HG03520 (cell line): ENCODE measurements around the gene RMRP.

Experiments used
- ATAC-seq: cut with Tn5 transposase; IDR thresholded peaks from one replicate; pipeline ENCODE4 v1.9.1; 2021; ENCODE audit warnings: mild to moderate bottlenecking, moderate library complexity; ENCODE audit not compliant: unreplicated experiment

Gene RMRP

DNA sequence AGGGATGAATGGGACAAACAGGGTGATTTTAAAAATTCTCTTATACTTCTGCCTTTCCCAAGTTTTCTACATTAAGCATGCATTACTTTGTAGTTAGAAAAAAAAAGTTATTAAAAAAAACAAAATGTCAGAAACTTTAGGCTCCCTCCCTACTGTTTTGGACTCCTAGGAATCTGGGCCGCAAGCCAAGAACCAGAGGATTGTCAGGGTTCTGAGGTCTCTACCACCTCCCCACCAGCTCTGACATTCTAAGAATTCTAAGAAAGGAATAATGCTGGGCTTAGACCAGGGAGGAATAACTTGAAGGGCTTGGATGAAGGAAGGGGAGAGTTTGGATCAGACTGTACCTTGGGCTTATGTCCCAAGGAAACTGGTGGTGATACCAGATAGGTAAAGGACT, 8.2 kb upstream of the RMRP start:
- ATAC-seq = no peak

DNA sequence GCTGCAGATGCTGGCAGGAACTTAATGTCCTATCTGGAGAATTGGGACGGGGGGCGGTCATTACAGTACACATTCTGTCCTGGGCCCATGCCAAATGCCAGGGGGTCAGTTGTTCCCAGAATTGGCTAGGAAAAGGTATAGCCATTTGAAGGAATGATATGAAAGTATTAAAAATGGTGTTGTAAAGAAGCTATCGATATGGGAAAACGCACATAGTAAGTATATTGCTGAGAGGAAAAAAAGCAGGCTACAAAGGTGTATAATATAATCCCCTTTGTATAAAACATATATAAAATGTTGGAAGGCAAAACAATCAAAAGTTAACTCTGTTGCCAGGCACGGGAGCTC, 7.6 kb upstream of the RMRP start:
- ATAC-seq = no peak

DNA sequence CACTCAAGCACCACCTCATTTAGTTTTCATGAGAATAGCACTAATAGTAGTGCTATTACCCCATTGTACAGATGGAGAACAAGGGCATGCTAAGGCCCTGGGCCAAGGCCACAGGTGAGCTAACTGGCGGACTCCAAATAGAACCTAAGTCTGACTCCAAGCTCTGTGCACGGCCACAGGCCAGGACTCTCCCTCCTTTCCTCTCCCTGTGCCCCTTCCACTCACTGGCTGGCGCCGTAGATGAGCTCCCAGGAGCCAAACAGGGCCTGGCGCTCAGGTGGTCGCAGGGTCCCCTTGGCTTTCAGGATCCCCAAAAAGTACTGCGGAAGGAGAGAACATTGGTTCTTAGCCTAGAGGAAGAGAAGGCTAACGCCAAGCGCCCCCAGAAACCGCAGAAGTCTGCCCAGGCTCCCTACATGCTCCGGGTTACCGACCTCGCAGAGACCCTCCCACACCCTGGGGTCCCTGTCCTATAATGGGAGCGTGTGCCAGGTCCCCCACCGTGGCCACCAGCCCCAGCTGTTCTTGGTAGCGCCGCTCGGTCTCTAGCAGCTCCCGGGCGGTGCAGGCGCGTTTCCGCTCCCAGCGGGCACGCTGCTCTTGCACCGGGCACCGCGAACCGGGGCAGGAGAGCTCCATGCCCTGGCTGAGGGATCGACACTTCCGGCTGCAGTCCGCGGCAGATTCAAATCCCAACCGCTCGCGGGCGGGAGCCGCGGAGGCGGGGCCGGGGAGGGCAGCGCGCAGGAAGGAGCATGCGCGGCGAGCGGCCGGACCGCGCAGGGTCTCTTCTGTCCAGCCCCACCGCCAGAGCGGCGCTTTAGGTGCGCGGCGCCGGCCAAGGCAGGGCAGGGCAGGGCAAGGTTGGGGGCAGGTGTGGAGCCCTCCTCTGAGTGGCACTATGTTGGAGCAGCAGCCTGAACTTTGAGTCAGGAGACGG, 7.0 kb upstream of the RMRP start, which contains the start of gene ARHGEF39:
Gene ARHGEF39, minus strand, starts transcription at position 665 of the 940 bp plus-strand sequence. Its CDS starts 26 bp downstream, at position 639.
- ATAC-seq = no peak

DNA sequence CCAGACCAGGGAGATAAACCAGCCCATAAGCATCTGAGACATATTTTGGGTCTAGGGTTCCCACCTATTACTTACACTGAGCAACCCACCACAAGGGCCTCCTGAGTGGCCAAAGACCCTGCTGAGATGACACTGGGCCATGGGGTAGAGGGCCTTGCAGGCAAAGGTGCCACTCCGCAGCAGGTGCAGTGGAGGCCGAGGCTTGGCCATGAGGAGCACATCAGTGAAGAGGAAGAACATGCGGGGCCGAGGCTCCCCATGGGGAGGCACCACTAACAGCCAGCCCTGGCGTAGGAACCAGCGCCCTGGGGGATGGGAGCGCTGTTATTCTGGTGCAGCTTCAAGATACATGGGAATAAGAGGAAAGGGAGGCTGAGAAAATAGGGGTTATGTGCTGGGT, 4.6 kb upstream of the RMRP start:
- ATAC-seq = no peak

DNA sequence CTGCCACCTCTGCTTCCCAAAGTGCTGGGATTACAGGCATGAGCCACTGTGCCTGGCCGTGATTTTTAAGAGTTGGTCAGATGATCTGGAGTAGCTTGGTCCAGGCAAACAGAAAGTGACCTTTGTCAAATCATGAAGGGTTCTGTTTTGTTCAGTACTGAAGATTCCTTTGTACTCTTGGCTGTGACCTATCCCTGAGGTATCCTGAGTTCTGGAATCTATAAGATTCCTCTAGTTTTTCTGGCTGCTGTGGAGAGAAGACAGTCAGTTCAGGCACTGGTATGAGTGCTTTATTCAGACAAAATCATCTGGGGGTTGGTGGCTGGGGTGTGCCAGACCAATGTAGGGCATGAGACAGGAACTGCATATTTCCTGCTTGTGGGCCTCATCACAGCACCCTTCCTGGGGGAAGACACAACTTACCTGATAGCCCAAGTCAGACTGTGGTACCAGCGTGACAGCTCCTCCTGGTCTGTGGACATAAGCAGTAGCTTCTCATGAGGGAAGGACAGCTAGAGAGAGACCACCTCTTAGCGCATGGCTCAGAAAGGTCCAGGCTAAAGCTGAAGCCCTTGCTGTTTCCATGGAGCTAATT, 4.0 kb upstream of the RMRP start:
- ATAC-seq = no peak

DNA sequence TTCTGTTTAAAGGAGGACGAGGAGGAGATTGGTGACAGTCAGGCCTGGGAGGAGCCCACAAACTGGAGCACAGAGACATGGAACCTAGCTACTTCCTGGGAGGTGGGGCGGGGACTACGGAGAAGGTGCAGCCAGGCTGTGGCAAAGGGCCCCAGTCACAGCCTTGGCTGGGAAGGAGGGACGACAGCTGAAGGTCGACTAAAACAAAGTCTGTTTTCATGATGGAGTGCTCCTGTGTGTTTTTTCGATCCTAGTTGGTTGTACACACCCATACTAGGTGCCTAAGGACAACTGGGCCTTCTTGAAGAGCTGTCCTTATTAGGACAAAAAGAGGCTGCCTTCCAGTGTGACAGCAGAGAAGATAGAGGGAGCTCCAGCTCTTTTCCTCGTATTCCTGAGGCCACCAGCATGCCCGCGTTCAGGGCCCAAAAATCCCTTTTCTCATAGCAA, 3.2 kb upstream of the RMRP start:
- no peak for ATAC-seq

DNA sequence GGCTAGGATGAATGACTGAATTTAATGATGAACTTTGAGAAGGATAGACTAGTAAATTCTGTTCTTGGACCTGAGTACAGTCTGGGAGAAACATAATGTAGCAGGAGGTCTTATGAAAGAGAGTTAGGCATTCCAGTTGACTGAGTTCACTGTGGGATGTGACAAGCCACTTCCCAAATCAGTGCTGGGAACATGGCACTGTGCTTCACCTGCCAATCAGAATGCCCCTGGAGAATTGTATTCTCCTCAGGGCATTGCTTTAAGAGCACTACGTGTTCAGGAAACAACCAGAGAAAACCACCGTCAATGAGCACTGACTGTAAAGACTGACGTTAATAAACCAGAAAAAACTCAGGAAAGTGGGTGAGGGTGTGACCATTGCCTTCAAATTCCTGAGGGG, 1.5 kb upstream of the RMRP start:
- ATAC-seq = no peak

DNA sequence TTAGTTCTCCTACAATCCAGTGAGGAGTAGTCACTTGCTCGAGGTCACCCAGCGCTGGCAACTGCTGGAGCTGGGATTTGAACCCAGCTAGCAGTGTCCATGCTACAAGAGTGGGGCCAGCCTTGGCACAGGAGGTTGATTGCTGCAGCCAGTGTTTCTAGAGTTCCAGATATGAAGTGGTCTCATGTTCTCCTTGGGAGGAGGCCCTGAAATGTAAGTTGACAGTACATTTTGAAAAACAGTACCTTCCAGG, 1.1 kb upstream of the RMRP start:
- ATAC-seq = no peak

DNA sequence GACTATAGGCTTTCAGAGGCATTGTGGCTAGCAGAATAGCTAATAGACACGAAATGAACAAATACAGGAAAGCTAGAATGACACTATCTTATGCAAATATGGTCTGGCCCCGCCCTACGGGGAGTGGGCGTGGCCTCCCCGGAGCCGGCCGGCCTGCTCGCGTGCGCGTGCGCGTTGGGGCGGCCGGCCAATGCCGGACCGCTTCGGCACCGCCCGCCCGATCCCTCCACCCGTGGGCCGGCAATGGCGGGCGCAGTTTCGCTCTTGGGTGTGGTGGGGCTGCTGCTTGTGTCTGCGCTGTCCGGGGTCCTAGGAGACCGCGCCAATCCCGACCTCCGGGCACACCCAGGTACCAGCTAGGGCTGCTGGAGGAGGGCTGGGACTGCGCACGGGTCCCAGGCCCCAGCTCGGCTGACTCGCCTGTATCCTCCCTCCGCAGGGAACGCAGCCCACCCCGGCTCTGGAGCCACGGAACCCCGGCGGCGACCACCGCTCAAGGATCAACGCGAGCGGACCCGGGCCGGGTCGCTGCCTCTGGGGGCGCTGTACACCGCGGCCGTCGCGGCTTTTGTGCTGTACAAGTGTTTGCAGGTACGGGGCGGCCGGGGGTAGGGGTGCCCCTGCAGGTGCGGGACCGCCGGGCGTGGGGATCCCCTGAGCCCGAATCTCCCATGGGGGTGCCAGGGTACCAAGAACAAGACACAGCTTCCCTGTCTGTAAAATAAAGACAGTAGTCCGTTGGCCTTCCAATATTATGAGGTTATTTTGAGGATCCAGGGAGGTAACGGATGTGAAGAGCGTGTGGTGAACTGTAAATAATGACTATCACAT, 533 bp upstream of the RMRP start, which contains the start of gene CCDC107:
Gene CCDC107, plus strand, starts transcription at position 156 of the 831 bp plus-strand sequence. Its CDS starts 88 bp downstream, at position 244.
- peak; percentile 54 for ATAC-seq

DNA sequence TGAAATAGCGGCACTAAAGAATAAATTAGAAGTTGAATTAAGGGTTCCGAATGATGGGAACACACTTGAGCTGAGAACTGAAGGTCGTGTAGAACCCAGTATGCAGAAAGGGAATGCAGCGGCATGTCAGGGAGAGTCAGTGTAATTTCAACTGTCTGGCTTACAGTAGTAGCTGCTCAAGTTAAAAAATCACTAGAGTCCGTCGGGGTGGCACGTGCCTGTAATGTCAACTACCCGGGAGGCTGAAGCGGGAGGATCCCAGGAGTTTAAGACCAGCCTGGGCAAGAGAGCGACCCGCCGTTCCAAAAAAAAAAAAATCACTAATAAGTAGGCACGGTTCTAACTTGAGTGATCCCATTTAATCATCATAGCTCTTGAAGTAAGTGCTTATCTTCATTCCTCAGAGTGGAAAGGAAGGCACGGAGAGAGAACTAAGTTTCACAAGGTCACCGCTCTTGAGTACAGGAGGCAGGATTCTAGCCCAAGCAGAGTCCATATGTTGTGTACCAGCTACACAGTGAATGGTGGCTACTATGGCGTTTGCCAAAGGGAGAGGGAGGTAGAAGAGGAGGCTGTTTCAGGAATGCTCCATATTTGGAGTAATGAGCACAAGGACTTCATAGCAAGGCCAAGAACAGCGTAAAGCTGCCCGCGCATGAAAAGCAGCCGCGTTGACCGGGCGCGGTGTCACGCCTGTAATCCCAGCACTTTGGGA, 831 bp downstream of the RMRP start:
- ATAC-seq = no peak

DNA sequence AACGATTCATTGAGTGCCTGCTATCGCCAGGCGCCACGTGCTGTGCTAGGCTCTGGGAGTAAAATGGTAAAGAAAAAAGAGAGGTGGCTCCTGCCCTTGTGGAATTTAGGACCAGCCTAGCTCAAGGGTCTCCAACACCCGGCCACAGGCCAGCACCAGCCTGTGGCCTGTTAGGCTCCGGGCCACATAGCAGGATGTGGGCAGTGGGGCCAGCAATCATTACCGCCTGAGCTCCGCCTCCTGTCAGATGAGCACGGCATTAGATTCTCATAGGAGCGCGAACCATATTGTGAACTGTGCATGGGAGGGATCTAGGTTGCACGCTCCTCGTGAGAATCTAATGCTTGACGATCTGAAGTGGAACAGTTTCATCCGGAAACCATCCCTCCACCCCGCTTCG, 1.5 kb downstream of the RMRP start:
- no peak for ATAC-seq

DNA sequence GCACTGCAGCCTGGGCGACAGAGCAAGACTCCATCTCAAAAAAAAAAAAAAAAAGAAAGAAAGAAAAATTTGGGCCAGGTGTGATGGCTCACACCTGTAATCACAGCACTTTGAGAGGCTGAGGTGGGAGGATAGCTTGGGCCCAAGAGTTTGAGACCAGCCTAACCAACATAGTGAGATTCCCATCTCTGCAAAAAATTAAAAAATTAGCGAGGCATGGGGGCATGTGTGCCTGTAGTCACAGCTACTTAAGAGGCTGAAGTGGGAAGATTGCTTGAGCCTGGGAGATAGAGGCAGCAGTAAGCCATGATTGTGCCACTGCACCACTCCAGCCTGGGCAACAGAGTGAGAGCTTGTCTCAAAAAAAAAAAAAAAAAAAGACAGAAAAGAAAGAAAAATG, 4.2 kb downstream of the RMRP start:
- ATAC-seq = no peak

DNA sequence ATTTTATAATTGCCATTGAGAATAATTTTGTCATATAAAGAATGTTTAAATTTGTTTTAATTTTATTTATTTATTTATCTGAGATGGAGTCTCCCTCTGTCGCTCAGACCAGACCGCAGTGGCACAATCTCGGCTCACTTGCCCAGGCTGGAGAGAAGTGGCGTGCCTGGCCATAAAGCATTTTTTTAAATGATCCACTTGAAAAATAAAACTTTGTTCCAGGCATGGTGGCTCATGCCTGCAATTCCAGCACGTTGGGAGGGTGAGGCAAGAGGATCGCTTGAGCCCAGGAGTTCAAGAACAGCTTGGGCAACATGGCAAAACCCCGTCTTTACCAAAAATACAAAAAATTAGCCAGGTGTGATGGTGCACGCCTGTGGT, 5.0 kb downstream of the RMRP start:
- ATAC-seq = no peak

DNA sequence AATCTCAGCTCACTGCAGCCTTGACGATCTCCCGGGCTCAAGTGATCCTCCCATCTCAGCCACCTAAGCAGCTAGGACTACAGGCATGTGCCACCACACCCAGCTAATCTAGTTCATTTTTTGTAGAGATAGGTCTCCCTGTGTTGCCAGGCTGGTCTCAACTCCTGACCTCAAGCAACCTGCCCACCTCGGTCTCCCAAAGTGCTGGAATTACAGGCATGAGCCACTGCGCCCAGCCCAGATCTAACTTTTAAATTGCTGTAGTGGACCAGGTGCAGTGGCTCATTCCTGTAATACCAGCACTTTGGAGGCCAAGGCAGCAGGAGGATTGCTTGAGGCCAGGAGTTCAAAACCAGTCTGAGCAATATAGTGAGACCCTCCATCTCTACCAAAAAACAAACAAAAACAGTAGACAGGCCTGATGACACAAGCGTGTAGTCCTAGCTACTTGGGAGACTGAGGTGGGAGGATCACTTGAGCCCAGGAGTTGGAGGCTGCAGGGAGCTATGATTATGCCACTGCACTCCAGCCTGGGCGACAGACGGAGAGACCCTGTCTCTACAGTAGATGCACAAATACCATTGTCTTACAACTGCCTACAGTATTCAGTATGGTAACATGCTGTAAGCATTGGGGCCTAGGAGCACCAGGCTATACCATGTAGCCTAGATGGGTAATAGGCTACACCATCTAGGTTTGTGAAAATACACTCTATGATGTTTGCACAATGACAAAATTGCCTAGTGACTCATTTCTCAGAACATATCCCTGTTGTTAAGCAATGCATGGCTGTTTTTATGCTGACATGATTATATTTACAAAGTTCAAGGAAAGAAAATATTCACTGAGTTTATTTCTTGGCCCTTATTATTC, 5.6 kb downstream of the RMRP start:
- ATAC-seq = no peak

DNA sequence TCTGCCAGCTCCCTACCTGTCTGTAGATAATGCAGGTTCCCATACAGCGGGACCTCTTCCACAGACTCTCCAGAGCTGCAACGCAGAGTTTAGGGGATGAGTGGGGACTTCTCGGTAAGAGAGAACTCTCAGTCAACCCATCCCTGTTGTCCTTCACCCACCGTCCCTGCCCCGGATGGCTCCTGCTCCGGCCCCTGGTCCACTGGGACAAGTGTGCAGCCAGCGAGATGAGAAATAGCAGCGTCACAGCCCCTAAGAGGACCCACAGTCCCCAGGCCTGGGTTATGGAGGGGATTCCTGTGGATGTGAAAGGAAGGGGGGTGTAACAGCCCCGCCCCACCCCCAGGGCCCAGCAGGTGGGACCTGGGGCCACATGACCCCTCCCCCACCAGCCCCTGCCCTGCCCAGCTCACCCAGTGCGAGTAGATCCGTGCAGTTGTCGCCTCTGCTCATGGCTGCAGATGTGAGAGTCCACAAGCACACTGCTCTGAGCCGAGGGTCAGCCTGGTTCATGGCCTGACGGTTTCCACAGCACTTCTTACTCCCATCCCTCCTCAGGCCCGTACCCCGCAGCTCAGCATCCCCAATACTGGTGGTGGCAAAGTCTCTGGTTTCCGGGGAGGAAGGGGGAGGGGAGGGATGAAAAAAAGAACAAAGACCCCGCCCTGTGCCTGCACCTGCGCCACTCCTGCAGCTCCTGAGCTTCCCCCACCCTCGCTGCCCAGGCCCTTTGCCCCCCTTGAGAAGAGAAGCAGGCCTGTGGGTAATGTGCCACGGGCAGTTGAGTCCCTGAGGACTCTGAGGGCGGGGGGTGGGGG, 7.3 kb downstream of the RMRP start, which contains the start of gene SIT1:
Gene SIT1, minus strand, starts transcription at position 591 of the 818 bp plus-strand sequence. Its CDS starts 78 bp downstream, at position 513.
- no peak for ATAC-seq

DNA sequence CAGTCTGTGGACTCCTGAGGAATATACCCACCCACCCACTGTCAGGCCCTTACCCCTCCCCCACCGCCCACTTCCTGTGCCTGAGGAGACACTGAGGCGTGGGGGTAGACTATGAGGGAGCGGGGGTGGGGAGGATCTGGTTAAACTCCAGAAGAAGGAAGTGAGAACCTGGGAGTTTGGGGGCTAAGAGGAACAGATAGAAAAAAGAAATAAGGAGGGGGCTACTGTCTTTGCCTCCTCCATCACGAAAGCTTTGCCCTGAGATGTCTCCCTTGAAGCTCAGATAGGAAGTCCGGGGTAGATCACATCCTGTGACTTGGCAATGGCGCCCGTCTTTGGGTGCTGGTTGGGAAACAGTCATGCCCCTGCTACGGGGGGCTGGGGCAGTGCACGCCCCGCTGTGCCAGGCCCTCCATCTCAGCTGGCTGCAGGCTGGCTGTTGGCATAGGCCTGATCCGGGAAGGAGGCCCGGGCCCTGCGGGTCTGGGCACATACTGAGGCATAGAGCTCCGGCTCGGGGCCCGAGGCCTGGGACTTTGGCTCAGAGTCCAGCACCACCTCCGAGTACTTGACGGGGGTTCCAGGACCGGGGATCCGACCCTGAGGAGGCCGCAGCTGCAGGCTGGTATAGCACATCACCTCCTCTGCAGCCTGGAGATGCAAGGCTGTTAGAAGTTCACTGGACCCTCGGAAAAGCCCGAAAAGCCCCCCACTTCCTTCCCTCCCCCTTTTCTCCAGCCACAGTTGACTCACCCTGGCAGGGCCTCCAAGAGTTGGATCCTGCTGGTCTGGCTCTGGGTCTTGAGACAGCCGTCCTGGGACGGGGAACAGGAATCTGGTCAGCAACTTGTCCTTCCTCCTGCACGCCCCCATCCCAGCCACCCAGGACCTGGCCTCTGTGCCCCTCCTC, 8.1 kb downstream of the RMRP start:
- no peak for ATAC-seq

DNA sequence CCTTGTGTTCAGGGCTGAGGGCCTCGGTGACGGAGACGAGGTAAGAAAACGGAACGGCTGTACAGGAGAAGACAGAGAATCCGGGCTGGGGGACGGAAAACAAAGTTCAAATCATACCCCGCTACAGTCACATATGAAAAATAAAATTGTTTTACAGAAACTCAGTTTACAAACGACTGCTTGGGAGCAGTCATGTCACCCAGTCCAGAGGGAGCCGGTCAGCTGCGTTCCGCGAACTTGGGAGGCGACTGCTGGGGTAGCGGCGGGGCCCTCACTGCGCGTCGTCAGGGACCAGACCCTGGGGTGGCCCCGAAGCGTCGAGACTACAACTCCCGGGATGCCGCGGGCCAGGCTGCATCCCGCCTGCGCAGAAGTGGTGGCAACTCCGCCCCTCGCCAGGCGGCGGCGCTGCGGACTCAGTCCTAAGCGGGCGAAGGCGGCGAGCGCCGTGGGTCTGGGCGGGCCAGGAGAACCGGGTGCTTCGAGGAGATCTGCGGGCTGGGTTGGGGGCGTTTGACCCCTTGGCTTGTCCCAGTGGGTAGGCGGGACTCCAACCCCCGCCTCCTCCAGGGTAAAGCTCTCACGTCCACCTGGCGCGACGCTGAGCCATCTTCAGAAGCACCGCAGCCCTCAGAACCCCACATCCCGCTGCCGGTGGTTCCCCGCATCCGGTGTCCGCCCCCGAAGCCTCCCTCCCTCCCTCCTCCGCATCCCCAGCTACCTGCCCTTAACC, 11.1 kb downstream of the RMRP start:
- ATAC-seq = peak; percentile 91
